Measurements from ENCODE around the gene TAAR9.

TAAR9 gene

DNA sequence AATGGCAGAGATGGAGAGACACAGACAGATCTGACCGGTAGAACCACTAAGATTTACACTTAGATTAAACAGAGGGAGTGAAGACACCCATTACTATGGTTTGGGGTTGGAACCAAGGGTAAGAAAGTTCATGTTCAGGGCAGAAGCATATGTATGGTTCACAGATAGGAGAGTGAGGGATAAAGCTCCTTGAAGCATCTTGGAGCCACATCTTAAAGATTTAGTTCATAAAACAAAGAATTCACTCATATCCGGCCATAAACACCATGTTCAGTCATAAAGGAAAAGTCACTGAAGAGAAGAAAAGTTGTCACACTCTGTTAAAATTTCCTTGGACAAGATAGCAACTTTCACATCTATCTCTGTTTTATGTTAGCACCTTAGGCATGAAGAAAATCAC lies 43.1 kb upstream of the TAAR9 start:
- Histone ChIP-seq H3K27ac (ENCODE audit: low read depth, low read length) (peak overlapping the region; percentile 98), H3K9me2 (replicated peaks; ENCODE audit: control insufficient read depth, low read length) (no peaks in the 10 kb centered on the region), H3K36me3 (ENCODE audit: control insufficient read depth, low read length) (peaks cover 88% of the 10 kb centered on the region), H3K9me3 (ENCODE audit: control insufficient read depth, insufficient read depth, low read length) (peaks cover 10% of the 10 kb centered on the region; the same call in 1 of the 2 replicates), H3K27me3 (ENCODE audit: control insufficient read depth, low read length) (no peaks in the 10 kb centered on the region), H3K4me1 (ENCODE audit: control insufficient read depth, low read length) (peaks cover 100% of the 10 kb centered on the region), H3F3A (ENCODE audit: control insufficient read depth, insufficient read depth) (peaks cover 61% of the 10 kb centered on the region), H3K79me2 (ENCODE audit: control insufficient read depth, low read length) (peaks cover 81% of the 10 kb centered on the region), H3K4me3 (ENCODE audit: low read length) (peak overlapping the region; percentile 73), H4K20me1 (ENCODE audit: control insufficient read depth, insufficient read depth, low read depth, low read length) (no peaks in the 10 kb centered on the region), H3K4me2 (ENCODE audit: low read length) (peak overlapping the region; percentile 94)
- TF ChIP-seq, protein P1, sequence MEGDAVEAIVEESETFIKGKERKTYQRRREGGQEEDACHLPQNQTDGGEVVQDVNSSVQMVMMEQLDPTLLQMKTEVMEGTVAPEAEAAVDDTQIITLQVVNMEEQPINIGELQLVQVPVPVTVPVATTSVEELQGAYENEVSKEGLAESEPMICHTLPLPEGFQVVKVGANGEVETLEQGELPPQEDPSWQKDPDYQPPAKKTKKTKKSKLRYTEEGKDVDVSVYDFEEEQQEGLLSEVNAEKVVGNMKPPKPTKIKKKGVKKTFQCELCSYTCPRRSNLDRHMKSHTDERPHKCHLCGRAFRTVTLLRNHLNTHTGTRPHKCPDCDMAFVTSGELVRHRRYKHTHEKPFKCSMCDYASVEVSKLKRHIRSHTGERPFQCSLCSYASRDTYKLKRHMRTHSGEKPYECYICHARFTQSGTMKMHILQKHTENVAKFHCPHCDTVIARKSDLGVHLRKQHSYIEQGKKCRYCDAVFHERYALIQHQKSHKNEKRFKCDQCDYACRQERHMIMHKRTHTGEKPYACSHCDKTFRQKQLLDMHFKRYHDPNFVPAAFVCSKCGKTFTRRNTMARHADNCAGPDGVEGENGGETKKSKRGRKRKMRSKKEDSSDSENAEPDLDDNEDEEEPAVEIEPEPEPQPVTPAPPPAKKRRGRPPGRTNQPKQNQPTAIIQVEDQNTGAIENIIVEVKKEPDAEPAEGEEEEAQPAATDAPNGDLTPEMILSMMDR (IDR thresholded peaks at IDR 0.05; ENCODE audit: low read depth, low read length, poor library complexity, severe bottlenecking), result no peak
- TF ChIP-seq EZH2phosphoT487 (IDR thresholded peaks at IDR 0.05; ENCODE audit: borderline replicate concordance, low read length), result no peak

DNA sequence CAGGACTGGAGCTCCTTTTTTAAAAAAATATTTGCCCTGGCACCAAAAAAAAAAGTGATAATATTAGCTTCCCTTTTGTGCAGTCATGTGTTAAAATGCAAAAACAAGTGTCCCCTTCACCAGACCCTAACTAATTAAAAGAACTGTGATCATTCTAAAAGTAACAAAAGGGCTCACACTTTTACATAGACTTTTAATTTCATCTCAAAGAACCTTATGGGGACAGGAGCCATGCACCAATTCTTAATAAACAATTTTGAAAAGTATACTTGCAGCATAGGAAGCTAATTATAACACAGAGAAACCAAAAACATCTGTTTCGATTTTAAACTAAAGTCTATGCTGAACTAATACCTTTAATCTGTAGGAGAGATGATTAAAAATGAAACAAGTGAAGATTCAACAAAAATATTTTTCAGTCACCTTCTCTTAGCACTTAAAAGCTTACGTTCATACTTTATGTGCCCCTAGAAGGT lies 42.4 kb upstream of the TAAR9 start:
- Histone ChIP-seq H3K4me2 (ENCODE audit: low read length) (peak overlapping the region; percentile 94), H3K4me1 (ENCODE audit: control insufficient read depth, low read length) (peaks cover 100% of the 10 kb centered on the region), H4K20me1 (ENCODE audit: control insufficient read depth, insufficient read depth, low read depth, low read length) (no peaks in the 10 kb centered on the region), H3K4me3 (ENCODE audit: low read length) (peak overlapping the region; percentile 73), H3K9me3 (ENCODE audit: control insufficient read depth, insufficient read depth, low read length) (peaks cover 10% of the 10 kb centered on the region; the same call in 1 of the 2 replicates), H3K79me2 (ENCODE audit: control insufficient read depth, low read length) (peaks cover 81% of the 10 kb centered on the region), H3K27ac (ENCODE audit: low read depth, low read length) (peak overlapping the region; percentile 98), H3F3A (ENCODE audit: control insufficient read depth, insufficient read depth) (peaks cover 68% of the 10 kb centered on the region), H3K27me3 (ENCODE audit: control insufficient read depth, low read length) (no peaks in the 10 kb centered on the region), H3K9me2 (replicated peaks; ENCODE audit: control insufficient read depth, low read length) (no peaks in the 10 kb centered on the region), H3K36me3 (ENCODE audit: control insufficient read depth, low read length) (peaks cover 88% of the 10 kb centered on the region)
- TF ChIP-seq, protein P1 (IDR thresholded peaks at IDR 0.05; ENCODE audit: low read depth, low read length, poor library complexity, severe bottlenecking), result no peak
- TF ChIP-seq EZH2phosphoT487 (IDR thresholded peaks at IDR 0.05; ENCODE audit: borderline replicate concordance, low read length), result no peak

DNA sequence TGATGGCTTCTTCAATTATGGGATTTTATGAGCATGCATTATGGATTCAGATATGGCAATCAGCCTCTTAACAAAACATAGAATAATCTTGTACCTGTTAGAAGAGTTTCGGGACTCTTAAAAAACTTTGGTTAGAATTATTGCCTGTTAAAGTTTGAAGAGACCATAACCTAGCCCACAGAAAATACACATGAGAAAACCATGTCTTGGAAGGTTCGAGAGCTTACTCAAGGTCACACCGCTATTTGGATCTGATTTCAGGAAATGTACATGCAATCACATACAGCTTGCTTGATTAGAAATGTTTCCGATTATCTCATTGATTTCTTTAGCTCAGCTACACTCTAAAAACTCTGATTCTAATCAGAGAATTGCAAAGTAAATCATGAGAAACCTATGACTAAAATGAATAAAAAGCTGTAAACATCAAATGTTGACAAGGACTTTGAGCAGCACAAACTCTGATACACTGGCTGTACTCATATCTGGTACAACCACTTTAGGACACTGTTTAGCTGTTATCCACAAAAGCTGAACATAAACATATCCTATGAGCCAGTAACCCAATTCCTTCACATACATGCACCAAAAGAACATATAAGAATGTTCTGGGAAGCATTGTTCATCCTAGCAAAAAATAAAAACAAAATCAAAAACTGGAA lies 41.4 kb upstream of the TAAR9 start:
- no peaks in the 10 kb centered on the region for H4K20me1 ChIP-seq (ENCODE audit: control insufficient read depth, insufficient read depth, low read depth, low read length)
- no peaks in the 10 kb centered on the region for H3K9me2 ChIP-seq (replicated peaks; ENCODE audit: control insufficient read depth, low read length)
- peaks cover 10% of the 10 kb centered on the region; the same call in 1 of the 2 replicates for H3K9me3 ChIP-seq (ENCODE audit: control insufficient read depth, insufficient read depth, low read length)
- TF ChIP-seq EZH2phosphoT487 (IDR thresholded peaks at IDR 0.05; ENCODE audit: borderline replicate concordance, low read length), result no peak
- TF ChIP-seq, protein P1 (IDR thresholded peaks at IDR 0.05; ENCODE audit: low read depth, low read length, poor library complexity, severe bottlenecking), result no peak
- H3K27ac ChIP-seq (ENCODE audit: low read depth, low read length), result peak overlapping the region; percentile 98
- peaks cover 81% of the 10 kb centered on the region for H3K79me2 ChIP-seq (ENCODE audit: control insufficient read depth, low read length)
- no peaks in the 10 kb centered on the region for H3K27me3 ChIP-seq (ENCODE audit: control insufficient read depth, low read length)
- H3K4me1 ChIP-seq (ENCODE audit: control insufficient read depth, low read length), result peaks cover 100% of the 10 kb centered on the region
- peaks cover 88% of the 10 kb centered on the region for H3K36me3 ChIP-seq (ENCODE audit: control insufficient read depth, low read length)
- peak overlapping the region; percentile 73 for H3K4me3 ChIP-seq (ENCODE audit: low read length)
- H3F3A ChIP-seq (ENCODE audit: control insufficient read depth, insufficient read depth), result peaks cover 70% of the 10 kb centered on the region
- H3K4me2 ChIP-seq (ENCODE audit: low read length), result peak overlapping the region; percentile 94
